GM12875 (cell line): Measurements from ENCODE around the gene HDAC9.

ENCODE experiments used
- H3K4me3 ChIP-seq: one replicate; pipeline ENCODE4 v1.5.1; 2011; ENCODE audit warnings: low read depth, low read length, control low read depth
- TF ChIP-seq, protein P1 (sequence below): IDR thresholded peaks from 2 replicates; pipeline ENCODE4 v1.5.1; 2011; ENCODE audit warnings: low read depth, mild to moderate bottlenecking, control low read depth, inconsistent platforms, low read length, moderate library complexity, borderline replicate concordance; ENCODE audit not compliant: insufficient read depth

HDAC9 gene

DNA sequence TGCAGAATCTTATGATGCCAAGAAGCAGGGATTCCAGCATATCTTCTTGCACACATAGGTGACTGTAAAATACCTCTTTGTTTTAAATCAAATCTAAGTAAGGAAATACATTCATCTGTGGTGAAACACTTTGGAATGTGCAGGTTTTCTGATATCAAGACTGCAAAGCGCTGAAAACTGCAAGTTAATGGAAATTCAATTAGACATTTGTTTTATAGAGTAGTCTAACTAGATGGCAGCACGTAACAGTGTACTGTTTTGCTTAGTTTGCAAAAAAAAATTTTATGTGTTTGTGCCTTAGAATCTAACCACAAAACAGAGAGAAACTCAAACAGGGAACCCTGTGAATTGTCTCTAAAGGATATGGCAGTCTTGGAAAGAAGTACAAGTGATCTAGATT lies 259.2 kb downstream of the HDAC9 start:
- TF ChIP-seq, protein P1, sequence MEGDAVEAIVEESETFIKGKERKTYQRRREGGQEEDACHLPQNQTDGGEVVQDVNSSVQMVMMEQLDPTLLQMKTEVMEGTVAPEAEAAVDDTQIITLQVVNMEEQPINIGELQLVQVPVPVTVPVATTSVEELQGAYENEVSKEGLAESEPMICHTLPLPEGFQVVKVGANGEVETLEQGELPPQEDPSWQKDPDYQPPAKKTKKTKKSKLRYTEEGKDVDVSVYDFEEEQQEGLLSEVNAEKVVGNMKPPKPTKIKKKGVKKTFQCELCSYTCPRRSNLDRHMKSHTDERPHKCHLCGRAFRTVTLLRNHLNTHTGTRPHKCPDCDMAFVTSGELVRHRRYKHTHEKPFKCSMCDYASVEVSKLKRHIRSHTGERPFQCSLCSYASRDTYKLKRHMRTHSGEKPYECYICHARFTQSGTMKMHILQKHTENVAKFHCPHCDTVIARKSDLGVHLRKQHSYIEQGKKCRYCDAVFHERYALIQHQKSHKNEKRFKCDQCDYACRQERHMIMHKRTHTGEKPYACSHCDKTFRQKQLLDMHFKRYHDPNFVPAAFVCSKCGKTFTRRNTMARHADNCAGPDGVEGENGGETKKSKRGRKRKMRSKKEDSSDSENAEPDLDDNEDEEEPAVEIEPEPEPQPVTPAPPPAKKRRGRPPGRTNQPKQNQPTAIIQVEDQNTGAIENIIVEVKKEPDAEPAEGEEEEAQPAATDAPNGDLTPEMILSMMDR = no peak
- H3K4me3 ChIP-seq = no peak overlapping the region

DNA sequence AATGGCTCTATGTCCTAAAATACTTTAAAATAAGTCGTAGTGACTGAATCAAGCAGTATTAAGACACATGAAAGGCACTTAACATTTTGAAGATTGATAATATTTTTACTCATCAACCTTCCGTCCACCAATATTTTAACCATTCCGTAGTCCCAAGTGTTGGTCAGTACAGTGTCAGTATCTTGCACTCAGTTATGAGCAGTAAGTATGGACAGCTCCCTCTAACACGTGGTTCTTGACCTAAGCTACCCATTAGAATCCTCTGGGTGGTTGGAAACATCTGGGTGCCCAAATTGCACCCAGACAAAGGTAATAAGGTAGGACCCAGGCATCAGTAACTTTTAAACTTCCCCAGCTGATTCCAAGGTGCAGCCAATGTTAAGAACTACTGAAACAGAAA lies 260.2 kb downstream of the HDAC9 start:
- TF ChIP-seq, protein P1 = no peak
- H3K4me3 ChIP-seq = no peak overlapping the region

DNA sequence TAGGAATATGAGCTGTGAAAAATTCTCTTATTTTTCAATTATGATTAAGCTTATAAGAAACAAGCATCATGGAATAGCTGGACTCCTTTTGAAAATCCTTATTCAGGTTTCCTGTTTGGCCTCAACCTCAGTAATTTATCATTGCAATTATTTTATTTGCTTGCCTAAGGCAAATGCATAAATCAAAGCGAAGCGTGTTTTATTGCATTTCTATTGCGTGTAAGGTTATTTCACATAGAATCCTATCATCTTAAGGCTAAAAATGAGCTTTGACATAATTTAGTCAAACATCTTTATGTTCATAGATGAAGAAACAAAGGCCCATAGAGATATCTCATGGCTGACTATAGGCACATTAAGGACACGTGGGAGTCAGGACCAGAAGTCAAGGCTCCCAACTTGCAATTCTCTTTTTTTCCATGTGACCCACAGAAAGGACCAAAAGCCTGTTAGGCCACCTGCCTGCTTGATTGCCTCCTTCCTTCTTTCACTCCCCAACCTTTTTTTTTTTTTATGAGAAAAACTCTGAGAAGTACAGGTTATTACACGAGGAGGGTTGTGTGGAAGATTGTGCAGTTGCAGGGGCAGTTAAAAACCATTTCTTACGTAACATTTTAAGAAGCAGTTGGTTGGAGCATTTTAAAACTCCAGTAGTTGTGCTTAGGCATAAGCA lies 261.0 kb downstream of the HDAC9 start:
- TF ChIP-seq, protein P1 = no peak
- H3K4me3 ChIP-seq = no peak overlapping the region

DNA sequence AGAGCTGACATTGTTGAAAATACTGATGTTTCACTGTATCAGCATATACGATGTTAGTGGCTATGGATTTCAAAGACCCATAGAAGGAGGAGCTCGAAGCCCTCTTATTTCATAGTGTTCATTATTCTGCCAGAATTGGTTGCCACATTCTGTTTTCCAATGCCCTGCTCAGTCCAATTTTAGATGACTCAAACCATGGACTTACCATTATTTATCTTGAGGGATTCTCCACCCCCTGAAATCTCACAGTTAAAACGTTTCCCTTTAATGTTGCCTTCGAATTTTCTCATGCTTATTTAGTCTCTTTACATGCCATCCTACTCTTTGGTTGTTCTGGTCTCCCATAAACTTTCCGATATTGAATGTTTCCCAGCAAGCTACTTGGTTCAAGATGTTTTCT lies 264.5 kb downstream of the HDAC9 start:
- TF ChIP-seq, protein P1 = no peak
- H3K4me3 ChIP-seq = no peak overlapping the region

DNA sequence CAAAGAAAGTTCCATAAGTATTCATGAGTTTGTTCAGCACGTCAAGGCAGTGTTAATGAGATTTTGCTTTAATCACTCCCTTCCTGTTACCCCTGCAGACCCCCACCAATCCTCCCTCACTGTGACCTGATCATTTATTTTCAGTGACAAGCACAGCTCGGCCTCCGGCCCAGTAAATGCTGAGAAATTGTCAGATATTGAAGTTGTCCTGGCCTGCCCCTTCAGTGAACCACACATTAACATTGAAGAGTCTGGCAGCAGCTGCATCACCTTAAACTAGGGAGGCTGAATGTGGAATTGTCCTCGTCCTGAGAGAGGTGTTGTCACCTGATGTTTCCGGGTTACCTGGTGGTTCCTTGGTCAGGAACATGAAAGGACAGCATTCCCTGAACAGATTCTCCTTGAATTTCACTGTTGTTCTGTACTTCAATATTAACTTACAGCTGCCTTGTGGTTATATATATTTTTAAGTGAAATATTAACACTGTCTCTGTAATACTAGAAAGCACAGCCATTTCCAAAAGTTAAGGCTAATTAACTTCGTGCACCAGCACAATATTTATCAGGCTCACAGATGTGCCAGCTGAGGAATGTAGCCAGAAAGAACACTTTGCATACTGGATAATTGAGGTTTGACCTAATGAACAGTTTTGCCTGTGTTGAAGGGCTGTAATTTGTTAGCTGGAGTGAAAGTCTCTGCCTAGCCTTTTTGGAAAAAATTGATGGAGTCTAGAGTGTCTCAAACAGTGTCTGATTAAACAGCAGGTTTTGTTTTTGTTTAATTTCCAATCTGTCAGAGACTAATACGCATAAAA lies 265.3 kb downstream of the HDAC9 start:
- TF ChIP-seq, protein P1 = no peak
- no peak overlapping the region for H3K4me3 ChIP-seq

DNA sequence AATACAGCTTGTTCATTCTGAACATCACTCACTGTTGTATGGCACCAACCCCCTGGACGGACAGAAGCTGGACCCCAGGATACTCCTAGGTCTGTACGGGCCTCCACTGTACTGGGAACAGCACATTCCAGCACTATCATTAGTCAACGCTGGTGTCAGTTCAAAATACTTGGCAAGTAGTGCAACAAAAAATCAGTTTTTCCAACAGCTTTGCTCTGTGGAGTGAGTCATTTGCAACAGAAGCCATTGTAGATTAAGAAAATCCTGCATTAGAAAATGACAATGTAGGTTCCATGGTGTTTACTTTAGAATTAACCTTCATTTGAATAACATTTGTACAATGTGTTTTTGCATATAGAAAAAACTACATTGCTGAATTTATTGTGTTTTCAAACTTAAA lies 266.6 kb downstream of the HDAC9 start:
- H3K4me3 ChIP-seq = no peak overlapping the region
- TF ChIP-seq, protein P1 = no peak

DNA sequence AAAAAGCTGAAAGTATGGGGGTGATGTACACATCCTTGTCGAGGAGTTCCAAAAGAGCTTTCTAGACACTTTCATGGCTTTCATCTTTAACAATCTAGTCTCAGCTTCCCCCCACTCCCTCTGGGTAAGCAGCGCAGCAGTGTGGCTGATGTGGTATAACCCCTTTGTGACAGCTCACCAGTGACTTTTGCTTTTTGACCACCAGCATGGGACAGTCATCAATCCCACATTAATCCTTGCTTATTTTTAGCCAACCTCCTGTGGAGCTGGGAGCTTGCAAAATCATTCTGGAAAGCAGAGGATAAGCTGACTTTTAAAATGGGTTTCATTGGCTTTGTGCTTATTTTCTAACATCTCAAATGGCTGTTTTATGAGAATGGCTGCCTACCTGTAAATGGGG lies 272.7 kb downstream of the HDAC9 start:
- no peak overlapping the region for H3K4me3 ChIP-seq
- TF ChIP-seq, protein P1 = no peak
